HG02885 (cell line): ENCODE data around the gene TMEM132C.

Experiments
- ATAC-seq: cut with Tn5 transposase; IDR thresholded peaks from one replicate; pipeline ENCODE4 v1.9.1; 2021; ENCODE audit warnings: mild to moderate bottlenecking; ENCODE audit not compliant: unreplicated experiment, poor library complexity

The TMEM132C gene

DNA sequence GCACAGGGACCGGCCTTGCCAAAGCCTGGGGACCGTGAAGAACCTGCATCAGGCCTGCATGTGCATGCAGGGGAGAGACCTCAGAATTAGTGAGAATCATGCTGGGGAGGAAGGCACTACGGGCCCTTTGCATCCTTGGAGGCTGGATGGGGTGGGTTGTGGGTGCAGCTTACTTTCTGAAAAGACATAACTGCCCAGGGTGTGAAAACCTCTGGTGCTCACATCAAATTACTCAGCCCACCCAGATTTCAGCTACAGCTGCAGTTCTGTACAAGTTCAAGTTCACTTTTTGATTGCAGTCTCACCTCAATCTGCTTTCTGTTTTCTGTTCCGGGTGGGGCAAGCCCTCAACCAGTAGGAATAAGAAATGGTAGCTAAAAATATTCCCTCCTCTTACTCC is 426.1 kb downstream of the TMEM132C start:
- no peak for ATAC-seq

DNA sequence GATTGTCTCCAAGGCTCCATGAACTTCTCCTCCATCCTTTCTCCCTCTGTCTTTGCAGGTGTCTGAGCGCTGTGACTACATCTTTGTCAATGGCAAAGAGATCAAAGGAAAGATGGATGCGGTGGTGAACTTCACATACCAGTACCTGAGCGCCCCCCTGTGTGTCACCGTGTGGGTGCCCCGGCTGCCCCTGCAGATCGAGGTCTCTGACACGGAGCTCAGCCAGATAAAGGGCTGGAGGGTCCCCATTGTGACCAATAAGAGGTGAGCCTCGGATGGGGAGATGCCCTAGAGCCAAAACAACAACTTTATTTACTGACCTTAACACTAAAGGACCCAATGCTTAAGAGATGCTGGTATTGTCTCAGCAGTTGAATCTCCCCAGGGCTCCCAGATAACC is 426.8 kb downstream of the TMEM132C start:
- ATAC-seq = no peak

DNA sequence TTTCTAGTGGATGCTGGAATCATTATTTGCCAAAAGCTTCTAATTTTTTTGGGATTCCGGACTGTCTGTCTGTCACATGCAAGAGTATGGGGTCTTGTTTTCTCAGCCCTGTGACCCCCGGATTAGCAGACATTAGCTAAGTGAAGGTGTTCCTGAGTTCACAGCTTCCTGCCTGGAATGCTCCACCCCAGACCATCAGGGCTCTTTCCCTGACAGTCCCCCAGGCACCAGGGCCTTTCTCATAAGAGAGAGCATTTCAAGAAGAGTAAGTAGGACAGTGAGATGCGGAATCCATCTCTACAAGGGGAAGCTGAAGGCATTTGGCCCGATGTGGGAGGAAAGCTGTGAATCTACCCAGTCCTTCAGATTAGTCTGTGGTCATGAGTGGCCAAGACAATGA is 427.5 kb downstream of the TMEM132C start:
- ATAC-seq = no peak

DNA sequence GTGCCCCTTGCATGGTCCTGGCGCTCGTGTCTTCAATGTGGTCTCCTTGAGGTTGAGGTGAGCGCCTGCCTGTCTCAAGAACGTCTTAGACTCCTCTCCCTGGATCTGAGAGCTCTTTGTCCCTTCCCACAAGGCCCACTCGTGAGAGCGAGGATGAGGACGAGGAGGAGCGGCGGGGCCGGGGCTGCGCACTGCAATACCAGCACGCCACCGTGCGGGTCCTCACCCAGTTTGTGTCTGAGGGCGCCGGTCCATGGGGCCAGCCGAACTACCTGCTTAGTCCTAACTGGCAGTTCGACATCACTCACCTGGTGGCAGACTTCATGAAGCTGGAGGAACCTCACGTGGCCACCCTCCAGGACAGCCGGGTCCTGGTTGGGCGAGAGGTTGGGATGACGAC is 428.7 kb downstream of the TMEM132C start:
- no peak for ATAC-seq

DNA sequence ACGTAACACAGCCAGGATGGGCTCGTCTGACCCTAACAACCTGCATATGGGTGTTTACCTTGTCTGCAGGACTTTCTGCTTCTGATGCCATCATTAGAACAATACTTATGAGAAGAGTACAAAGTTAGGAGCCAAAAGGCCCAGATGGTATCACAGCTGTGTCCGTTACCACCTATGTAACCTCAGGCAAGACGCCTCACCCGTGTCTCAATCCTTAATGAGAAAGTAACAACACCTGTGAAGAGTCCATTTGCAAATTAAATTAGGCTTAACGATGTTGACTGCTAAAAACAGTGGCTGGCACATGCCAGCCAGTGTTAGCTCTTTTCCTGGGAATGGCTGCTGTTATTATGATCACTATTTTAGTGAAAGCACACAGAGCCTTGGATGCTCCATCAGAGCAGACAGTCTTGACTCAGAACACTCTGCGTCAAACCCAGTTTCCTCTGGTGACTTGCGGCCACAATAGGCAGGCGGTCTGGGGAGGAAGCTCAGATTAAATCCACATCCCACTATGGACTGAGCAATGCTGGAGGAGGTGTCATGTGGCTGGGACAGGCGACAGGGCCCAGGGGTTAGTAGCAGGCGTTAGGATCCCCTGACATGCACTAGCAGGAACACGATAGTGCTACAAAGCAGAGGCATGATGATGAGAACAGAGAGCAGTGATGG is 431.5 kb downstream of the TMEM132C start:
- no peak for ATAC-seq

DNA sequence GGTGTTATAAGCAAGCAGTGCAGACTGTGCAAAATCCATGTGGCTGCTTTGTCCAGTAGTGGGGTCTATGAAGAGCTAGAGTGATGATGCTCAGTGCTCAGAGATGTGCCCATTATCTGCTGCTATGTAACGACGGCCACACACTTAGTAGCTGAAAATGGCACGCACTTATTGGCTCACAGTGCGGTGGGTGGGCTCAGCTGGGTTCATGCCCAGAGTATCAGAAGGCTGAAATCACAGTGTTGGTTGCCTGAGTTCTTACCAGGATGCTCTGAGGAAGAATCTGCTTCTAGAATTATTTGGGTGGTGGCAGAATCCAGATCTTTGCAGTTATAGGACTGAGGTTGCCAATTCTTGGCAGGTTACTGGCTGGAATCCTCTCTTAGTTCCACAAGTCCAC is 432.1 kb downstream of the TMEM132C start:
- ATAC-seq = no peak

DNA sequence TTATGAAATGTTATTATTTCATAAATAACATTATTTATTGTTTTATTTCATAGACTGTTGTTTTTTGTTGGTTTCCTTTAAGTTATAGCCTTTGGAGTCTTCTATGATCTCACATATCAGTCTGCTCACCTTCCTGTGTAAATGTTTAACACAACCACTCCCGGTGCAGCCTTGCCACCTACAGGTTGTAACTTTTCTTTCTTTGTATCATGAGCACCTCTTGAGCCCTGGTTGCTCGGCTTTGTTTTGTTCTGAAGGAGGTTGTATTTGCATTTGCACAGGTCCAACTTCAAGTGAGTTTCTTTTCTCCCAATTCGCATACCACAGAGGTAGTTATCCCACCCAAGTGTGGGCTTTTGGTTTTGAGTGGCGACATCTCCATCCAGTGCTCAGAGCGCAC is 435.4 kb downstream of the TMEM132C start:
- no peak for ATAC-seq

DNA sequence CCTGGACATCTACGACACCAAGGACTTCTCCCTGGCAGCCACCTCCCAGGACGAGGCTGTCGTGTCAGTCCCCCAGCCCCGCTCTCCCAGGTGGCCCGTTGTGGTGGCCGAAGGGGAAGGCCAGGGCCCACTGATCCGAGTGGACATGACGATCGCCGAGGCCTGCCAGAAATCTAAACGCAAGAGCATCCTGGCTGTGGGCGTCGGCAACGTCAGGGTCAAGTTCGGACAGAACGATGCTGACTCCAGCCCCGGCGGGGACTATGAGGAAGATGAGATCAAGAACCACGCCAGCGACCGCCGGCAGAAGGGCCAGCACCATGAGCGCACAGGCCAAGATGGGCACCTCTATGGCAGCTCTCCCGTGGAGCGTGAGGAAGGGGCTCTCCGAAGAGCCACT is 438.2 kb downstream of the TMEM132C start:
- no peak for ATAC-seq

DNA sequence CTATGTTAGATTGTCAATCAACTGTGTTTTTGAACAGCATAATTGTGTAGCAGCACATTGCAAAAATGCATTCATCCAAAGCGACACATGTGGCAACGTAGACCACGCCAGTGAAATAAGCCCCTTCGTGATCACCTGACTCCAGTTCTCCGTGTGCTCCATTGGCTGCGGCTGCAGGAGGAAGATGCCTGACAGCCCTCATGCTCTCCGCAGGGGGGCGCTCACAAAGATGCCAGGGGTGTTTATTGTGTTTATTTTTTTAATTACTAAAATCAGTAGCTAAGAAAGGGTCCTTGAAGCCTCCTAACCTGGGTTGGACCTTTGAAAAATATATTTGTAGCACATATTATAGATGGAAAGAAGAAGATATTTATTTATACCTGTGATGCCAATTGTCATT is 440.5 kb downstream of the TMEM132C start:
- no peak for ATAC-seq

DNA sequence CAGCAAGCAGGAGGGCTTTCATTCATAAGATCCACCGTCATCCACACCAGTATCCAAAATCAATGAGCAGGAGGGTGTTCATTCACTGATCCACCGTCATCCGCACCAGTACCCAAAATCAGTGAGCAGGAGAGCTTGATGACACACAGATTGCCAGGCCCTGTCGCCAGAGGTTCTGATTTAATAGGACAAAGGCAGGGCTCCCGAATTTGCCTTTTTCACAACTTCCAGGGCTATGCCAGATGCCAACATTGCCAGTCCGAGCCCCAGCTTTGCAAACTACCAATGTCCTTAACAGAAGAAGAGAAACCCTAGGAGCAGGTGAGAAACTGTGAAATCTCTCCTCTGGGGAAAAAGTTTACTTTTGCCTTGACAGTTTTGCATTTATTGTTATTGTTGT is 441.8 kb downstream of the TMEM132C start:
- ATAC-seq = no peak

DNA sequence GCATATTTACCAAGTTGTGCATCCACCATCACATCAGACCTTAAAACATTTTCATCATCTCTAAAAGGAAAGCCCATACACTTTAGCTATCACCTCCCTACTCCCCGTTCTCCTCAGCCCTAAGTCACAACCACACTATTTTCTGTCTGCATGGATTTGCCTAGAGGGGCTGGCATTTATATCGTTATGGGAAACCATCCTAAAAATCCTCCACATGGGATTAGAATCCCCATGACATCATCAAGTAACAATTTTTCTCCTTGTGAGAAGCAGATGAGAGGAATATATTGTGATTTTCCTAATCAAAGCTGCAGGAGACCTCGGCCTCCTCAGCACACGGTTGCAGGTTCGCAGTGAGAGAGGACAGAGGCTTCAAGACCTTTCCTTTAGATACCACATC is 442.7 kb downstream of the TMEM132C start:
- ATAC-seq = no peak

DNA sequence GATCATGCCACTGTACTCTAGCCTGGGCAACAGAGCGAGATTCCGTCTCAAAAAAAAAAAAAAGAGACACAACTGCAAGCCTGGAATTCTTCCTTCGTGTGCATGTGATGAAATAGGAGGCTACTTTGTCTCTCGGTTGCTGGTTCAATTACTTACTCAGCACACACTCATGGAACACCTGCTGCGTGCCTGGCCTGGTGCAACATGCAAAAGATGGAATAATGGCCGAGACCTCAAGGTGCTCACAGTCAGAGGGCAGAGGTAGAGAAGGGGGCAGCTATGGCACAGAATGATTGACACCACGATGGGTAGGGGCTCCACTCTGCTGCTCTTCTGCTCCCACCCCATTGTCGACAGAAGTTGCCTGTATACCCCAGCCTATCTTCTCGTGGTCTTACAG is 444.5 kb downstream of the TMEM132C start:
- no peak for ATAC-seq

DNA sequence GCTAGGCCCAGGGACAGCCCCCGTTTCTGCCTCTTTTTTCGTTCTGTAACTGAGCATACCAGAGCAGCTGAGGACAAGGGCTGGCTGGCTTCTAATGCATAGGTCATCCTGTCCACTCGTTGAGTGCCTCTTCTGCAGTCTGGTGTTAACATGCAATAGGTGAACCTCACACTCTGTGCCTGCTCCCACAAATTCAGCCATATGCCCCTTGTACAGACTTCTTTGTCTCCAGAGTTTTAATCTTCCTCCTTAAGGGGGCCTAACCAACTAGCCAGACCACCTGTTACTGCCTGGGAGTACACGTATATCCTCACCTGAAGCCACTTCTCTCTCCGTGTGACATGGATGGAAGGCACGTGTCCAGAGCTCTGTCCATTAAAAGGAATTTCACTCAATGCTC is 445.7 kb downstream of the TMEM132C start:
- ATAC-seq = no peak

DNA sequence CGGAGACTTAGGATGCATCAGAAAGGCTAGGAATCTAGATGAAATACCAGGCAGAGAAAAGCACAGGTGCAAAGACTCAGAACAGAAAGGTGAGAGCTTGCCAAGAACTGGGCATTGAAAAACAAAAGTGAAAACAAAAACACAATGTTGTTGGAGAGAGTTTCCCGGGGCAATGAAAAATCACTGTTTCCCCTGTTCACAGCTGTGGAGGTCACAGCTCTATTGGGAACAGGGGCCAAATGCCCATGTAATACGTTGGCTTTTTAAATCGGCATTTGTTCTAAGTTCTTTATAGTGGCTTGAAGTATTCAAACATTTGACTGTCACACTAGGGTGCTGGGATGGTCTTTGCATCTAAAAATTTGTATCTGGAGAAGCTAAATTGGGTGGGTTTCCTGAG is 448.5 kb downstream of the TMEM132C start:
- no peak for ATAC-seq

DNA sequence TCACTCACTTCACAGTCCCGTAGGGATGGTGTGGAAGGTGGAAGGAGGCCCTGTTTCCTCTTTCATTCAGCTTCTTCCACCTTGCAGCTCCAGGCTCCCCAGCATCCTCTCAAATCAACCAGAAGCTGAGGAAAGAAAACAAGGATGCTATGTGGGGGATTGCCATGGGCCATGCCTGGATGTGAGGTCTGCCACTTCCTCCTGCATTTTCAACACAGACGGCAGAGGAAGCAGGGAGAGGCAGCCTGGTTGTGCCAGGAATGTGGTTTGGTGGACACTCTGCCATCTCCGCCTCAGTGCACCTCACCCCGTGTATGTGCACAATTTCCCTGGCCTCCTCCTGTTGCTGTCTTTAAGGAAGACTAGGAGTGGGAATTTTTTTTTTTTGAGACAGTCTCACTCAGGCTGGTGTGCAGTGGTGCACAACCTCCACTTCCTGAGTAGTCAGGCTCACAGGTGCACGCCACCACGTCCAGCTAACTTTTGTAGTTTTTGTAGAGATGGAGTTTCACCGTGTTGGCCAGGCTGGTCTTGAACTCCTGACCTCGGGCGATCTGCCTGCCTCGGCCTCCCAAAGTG is 457.6 kb downstream of the TMEM132C start:
- ATAC-seq = no peak

DNA sequence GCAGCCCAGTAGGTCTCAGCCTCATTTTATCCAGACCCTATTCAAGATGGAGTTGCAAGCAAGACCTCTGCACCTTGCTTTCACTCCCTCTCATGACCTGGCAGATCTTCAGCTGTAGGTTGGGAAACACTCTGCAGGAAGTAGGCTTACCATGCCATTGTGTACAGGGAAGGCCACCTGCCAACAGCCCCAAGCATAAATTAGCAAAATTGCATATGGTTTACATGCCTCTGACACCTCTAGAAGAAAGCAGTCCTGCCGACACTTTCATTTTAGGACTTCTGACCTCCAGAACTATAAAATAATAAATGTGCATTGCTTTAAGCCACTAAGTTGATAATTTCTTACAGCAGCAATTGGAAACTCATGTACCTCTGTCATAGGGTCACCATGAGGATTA is 459.9 kb downstream of the TMEM132C start:
- ATAC-seq = no peak

DNA sequence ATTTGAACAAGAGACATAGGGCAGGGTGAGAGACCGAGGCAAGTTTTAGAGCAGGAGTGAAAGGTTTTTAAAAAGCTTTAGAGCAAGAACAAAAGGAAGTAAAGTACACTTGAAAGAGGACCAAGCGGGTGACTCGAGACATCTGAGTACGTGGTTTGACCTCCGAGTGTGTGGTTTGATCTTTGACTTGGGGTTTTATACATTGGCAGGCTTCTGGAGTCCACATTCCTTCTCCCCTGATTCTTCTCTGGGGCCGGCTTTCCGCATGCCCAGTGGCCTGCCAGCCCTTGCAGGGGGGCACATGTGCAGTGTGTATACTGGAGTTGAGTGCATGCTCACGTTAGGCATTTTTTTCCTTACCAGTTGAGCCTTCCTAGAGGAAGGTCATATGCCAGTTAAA is 460.5 kb downstream of the TMEM132C start:
- no peak for ATAC-seq

DNA sequence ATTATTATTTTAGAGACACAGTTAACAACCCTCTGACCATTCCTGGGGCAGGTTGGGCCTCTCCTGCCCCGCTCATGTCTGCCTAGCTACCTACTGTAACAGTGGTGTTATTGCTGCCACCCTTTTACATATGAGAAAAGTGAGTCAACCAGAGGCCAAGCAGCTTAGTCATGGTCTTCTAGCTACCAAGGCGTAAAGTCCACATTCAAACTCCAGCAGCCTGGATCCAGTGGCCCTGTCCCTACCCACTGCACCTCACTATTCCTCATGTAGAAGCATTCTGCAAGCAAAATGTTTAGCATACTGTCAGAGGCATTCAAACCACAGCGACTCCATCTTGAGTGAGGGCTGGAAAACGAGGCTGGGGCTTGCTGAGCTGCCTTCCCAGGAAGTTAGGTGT is 461.0 kb downstream of the TMEM132C start:
- no peak for ATAC-seq

DNA sequence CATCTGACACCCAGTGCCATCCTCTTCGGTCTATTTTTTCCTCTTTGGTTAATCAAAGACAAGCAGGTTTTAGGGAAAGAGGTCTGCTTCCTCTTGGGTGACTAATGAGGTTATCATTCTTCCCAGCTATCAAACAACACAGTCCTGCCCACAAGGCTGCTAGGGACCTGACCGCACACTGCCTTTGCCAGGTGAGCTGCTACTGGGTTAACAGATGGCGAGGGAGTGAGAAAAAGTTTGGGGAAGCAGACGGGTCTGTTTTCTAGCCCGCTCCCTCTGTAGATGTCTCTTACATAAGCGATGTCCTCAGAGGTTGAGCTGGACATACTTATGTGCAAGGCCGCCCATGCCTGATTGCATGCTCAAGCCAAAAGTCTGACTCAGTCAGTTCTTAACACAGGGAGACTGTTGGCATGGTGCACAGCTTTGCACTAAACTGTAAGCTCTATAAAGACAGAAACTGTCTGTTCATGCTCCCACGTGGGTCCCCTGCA is 462.7 kb downstream of the TMEM132C start:
- no peak for ATAC-seq

DNA sequence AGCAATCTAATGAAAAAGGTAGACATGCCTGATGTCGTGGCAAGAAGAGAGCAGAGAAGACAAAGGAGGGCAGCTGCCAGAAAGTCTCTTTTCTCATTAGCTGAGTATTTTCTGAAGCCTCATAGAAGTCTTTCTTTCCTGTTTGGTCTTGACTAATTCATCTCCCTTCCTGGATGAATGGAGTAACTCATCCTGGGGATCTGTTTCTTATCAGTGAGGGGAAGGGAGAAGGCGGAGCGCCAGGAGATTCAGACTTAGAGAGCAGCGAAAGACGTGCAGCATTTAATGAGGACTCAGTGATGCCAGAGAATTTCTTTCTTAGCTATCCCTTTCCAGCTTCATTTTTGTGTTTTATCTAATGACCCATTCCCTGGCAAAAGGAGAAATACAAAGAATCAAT is 467.4 kb downstream of the TMEM132C start:
- no peak for ATAC-seq

DNA sequence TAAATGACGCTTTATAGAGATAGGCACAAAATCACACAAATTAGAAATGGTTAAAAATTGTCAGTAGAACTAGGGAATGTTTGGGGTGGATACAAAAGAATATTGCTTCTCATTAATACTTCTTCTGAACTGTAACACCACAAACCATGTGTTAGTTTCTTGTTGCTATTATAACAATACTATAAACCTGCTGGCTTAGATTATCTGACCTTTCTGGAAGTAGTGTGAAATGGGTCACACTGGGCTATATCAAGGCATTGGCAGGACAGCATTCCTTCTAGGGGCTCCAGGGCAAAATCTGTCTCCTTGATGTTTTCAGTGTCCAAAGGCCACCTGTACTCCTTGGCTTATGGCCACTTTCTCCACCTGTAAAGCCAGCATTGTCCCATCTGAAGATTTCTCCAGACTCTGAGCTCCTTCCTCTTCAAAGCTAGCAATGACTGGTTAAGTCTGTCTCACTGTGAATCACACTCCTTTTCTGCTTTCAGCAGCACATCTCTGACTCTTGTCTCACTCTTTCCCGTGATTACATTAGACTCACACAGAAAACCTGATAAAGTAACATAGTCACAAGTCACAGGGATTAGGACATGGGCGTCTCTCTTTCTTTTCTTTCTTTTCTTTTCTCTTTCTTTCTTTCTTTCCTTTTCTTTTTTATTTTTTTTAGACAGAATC is 470.5 kb downstream of the TMEM132C start:
- ATAC-seq = no peak

DNA sequence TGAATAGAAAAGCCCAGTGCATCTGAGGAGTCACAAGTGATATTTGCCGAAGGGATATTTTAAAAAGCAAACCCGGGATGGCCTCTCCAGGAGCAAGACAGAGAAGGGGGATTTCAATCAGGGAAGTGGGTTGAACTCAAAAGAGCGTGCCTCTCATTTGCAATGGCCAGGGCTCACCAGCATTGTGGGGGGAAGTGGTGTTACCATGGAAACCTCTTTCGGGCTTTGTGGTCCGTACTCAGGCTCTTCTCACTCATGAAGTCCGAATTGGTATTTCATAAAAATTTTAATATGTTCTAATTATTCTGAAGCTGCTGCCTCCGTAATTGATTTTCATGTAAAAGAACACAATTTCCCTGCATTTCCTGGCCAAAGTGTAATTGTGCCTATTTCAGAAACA is 476.9 kb downstream of the TMEM132C start:
- no peak for ATAC-seq
